Thyroid gland (tissue), 4 donors: ENCODE results near the gene THBS1.

Source experiments
- CTCF ChIP-seq, 6 experiments: fragments of 200-600 bp in 3 of 6; fragments of 450-650 bp in 3 of 6; sonication (generic) in 3 of 6; IDR thresholded peaks; one replicate each; pipeline ENCODE4 v1.5.1; 2016 to 2019; ENCODE audit warnings: antibody characterized with exemption in 6 of 6, mild to moderate bottlenecking in 2 of 6, inconsistent platforms in 1 of 6, moderate library complexity in 1 of 6
- POLR2A ChIP-seq, 2 donors: fragments of 450-650 bp; IDR thresholded peaks; one replicate each; pipeline ENCODE4 v1.6.1; 2017; ENCODE audit warnings: antibody characterized with exemption in 2 of 2, mild to moderate bottlenecking in 2 of 2, moderate library complexity in 1 of 2

- no peak for TF ChIP-seq CTCF (IDR thresholded peaks at IDR 0.05)
- no peak for TF ChIP-seq POLR2A (IDR thresholded peaks at IDR 0.05)
Observed at GRCh38 chr15:39610665-39611064, 29.8 kb downstream of the THBS1 start.
